Measurements from ENCODE around the gene FCER2. TPM values are rescaled to one million over a fixed set of nuclear protein-coding genes. Genes with fewer than 3 reads are reported as not detected.

Gene FCER2
- polyA plus RNA-seq, 3 donors: 1.1 to 4.1 (median 2.1) TPM

GRCh38 chr19:7731615-7732014 is 29.7 kb upstream of the FCER2 start:
- Histone ChIP-seq H3K9me3 (replicated peaks in 1 of 2; ENCODE audit: control insufficient read depth in 1 of 2, insufficient read depth in 1 of 2, low read length in 2 of 2) (no peaks in the 10 kb centered on the region), H3K27me3 (ENCODE audit: control insufficient read depth in 2 of 2, insufficient read depth in 2 of 2, low read length in 2 of 2) (peaks cover 0 to 3% of the 10 kb centered on the region in 2 donors), H2AFZ (ENCODE audit: insufficient read depth, low read depth, low read length, poor library complexity, severe bottlenecking) (no peak overlapping the region), H4K20me1 (ENCODE audit: insufficient read depth, low read length) (no peaks in the 10 kb centered on the region), H3K27ac (ENCODE audit: low read depth in 1 of 2, low read length in 2 of 2) (no peak overlapping the region), H3K4me3 (replicated peaks in 1 of 3; ENCODE audit: low read depth in 2 of 3, low read length in 3 of 3) (no peak overlapping the region), H3K4me1 (ENCODE audit: control insufficient read depth in 1 of 2, insufficient read depth in 2 of 2, low read length in 2 of 2) (peaks cover 50 to 71% of the 10 kb centered on the region in 2 donors), H3K4me2 (replicated peaks; ENCODE audit: extremely low read depth, low read length, poor library complexity, severe bottlenecking) (no peak overlapping the region), H3K79me2 (ENCODE audit: insufficient read depth, low read length) (no peaks in the 10 kb centered on the region), H3K36me3 (replicated peaks in 1 of 2; ENCODE audit: control insufficient read depth in 1 of 2, insufficient read depth in 2 of 2, low read length in 2 of 2) (no peaks in the 10 kb centered on the region), H3K9ac (ENCODE audit: insufficient read depth, low read length, poor library complexity, severe bottlenecking) (no peak overlapping the region)
- peaks cover 61% of the 10 kb centered on the region for H3K4me1 Mint-ChIP-seq
- 90% methylated on average over 4 of the region's 5 CpGs for WGBS (ENCODE audit: insufficient coverage)
- intact Hi-C loops (cut with micrococcal nuclease): no loop called here
- no peak for DNase-seq
- peaks cover 0 to 6% (median 0%) of the 10 kb centered on the region in 7 donors for H3K9me3 Mint-ChIP-seq
- peak overlapping the region in 1 of 2 donors; percentile 30 for H3K4me3 Mint-ChIP-seq
- H3K27me3 Mint-ChIP-seq (ENCODE audit: low read depth in 3 of 3): peaks cover 2 to 22% (median 19%) of the 10 kb centered on the region in 3 donors
- peak overlapping the region in 1 of 7 donors; percentile 56 for H3K27ac Mint-ChIP-seq
- H3K36me3 Mint-ChIP-seq: peaks cover 0 to 13% of the 10 kb centered on the region in 2 donors
- no peak for TF ChIP-seq CTCF (IDR thresholded peaks at IDR 0.05)

- Histone ChIP-seq H3K79me2 (ENCODE audit: insufficient read depth, low read length) (no peaks in the 10 kb centered on the region), H3K4me3 (replicated peaks in 1 of 3; ENCODE audit: low read depth in 2 of 3, low read length in 3 of 3) (no peak overlapping the region), H2AFZ (ENCODE audit: insufficient read depth, low read depth, low read length, poor library complexity, severe bottlenecking) (no peak overlapping the region), H4K20me1 (ENCODE audit: insufficient read depth, low read length) (no peaks in the 10 kb centered on the region), H3K27ac (ENCODE audit: low read depth in 1 of 2, low read length in 2 of 2) (no peak overlapping the region), H3K27me3 (ENCODE audit: control insufficient read depth in 2 of 2, insufficient read depth in 2 of 2, low read length in 2 of 2) (peaks cover 0 to 3% of the 10 kb centered on the region in 2 donors), H3K9ac (ENCODE audit: insufficient read depth, low read length, poor library complexity, severe bottlenecking) (no peak overlapping the region), H3K9me3 (replicated peaks in 1 of 2; ENCODE audit: control insufficient read depth in 1 of 2, insufficient read depth in 1 of 2, low read length in 2 of 2) (no peaks in the 10 kb centered on the region), H3K36me3 (replicated peaks in 1 of 2; ENCODE audit: control insufficient read depth in 1 of 2, insufficient read depth in 2 of 2, low read length in 2 of 2) (no peaks in the 10 kb centered on the region), H3K4me1 (ENCODE audit: control insufficient read depth in 1 of 2, insufficient read depth in 2 of 2, low read length in 2 of 2) (peaks cover 50 to 69% of the 10 kb centered on the region in 2 donors), H3K4me2 (replicated peaks; ENCODE audit: extremely low read depth, low read length, poor library complexity, severe bottlenecking) (peak overlapping the region; percentile 83)
- peak overlapping the region in 1 of 7 donors; percentile 56 for H3K27ac Mint-ChIP-seq
- TF ChIP-seq CTCF (IDR thresholded peaks at IDR 0.05): no peak
- no peak for DNase-seq
- intact Hi-C loops (cut with micrococcal nuclease): no loop called here
- peaks cover 0 to 6% (median 0%) of the 10 kb centered on the region in 7 donors for H3K9me3 Mint-ChIP-seq
- H3K36me3 Mint-ChIP-seq: peaks cover 0 to 13% of the 10 kb centered on the region in 2 donors
- H3K4me1 Mint-ChIP-seq: peaks cover 59% of the 10 kb centered on the region
- H3K4me3 Mint-ChIP-seq: peak overlapping the region in 1 of 2 donors; percentile 30
- peaks cover 2 to 22% (median 16%) of the 10 kb centered on the region in 3 donors for H3K27me3 Mint-ChIP-seq (ENCODE audit: low read depth in 3 of 3)
- WGBS (ENCODE audit: insufficient coverage): 77% methylated on average over 38 of the region's 39 CpGs
Measured at GRCh38 chr19:7731218-7731595, 29.3 kb upstream of the FCER2 start.
